GM18861 (cell line): ENCODE data around the gene PRPSAP2.
"Not testable (repeated sequence)": the region's sequence is repeated elsewhere in the genome, so short reads cannot be mapped to it uniquely, and the experiment has no call there.

ENCODE experiments used
- ATAC-seq: cut with Tn5 transposase; IDR thresholded peaks from one replicate; pipeline ENCODE4 v1.9.1; 2021; ENCODE audit not compliant: unreplicated experiment

The PRPSAP2 gene

GRCh38 chr17:18857864-18858566, at the start of gene PRPSAP2:
Gene PRPSAP2, plus strand, starts transcription at chr17:18858131. Its CDS starts 7,703 bp downstream, at chr17:18865834.
- ATAC-seq = peak; percentile 35

DNA sequence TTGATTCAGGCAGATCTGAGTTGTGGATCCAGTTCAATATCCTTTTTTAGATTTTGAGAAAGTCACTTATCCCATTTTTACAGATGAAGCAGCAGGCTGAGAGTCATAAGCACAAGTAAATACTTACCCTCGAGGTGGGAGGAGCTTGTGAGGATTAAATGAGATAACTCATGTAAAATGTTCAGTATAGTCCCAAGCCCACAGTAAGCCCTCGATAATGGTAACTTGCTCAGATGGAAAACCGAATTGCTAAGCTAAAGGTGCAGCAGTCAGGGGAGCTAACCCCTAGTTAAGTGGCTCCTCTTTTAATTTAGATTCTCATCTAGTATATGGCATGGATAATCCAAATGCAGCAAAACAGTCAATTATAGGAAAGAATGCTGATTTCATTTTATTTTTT, 42.0 kb upstream of the PRPSAP2 start:
- ATAC-seq = not testable (repeated sequence)

- not testable (repeated sequence) for ATAC-seq
Measured at GRCh38 chr17:18816489-18817371, 41.2 kb upstream of the PRPSAP2 start.

GRCh38 chr17:18821430-18821829, 36.5 kb upstream of the PRPSAP2 start:
- not testable (repeated sequence) for ATAC-seq

- ATAC-seq = not testable (repeated sequence)
Measured at GRCh38 chr17:18827613-18828012, 30.3 kb upstream of the PRPSAP2 start.

GRCh38 chr17:18848501-18848900, 9.4 kb upstream of the PRPSAP2 start:
- ATAC-seq = no peak

GRCh38 chr17:18850679-18851078, 7.3 kb upstream of the PRPSAP2 start:
- ATAC-seq = no peak

GRCh38 chr17:18851201-18851600, 6.7 kb upstream of the PRPSAP2 start:
- no peak for ATAC-seq

DNA sequence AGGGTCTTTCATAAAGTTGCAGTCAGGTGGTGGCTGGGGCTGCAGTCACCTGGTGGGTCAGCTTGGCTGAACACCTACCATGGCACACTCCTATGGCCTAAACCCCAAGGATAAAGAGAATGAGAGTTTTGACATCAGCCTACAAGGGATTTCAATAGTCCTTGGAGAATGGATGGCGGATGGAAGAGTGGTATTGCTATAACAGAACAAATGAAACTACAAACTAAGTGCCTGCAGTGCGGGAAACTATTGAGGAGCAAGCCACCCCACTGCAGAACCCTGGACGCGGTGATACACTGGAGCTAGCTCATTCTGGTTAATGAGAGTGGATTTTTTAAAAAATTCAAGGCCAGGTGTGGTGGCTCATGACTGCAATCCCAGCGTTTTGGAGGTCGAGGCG, 3.0 kb upstream of the PRPSAP2 start:
- no peak for ATAC-seq

- peak; percentile 74 for ATAC-seq
Measured at GRCh38 chr17:18855831-18856569, 1.9 kb upstream of the PRPSAP2 start.

- ATAC-seq = no peak
Measured at GRCh38 chr17:18856570-18856915, 1.4 kb upstream of the PRPSAP2 start.

GRCh38 chr17:18858567-18859245, 775 bp downstream of the PRPSAP2 start:
- no peak for ATAC-seq

DNA sequence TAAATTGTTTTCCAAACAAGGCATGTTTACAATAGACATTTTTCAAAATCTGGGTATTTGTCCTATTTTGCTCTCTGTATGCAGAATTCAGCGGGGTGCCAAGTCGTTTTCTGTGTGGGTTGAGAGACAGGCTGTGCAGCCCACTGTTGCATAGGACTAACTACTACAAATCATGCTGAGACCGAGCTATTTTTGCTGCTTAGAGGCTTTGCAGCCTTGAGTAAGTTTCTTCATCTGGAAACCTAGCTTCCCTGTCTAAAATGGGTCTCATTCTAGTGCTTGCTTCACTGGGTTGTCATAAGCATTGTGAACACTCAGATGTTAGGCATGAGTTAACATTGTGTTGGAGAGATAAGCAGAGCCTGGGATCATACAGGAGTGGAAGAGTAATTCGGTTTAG, 1.3 kb downstream of the PRPSAP2 start:
- no peak for ATAC-seq

GRCh38 chr17:18860161-18860972, 2.4 kb downstream of the PRPSAP2 start:
- ATAC-seq = peak; percentile 38

GRCh38 chr17:18862011-18862410, 4.1 kb downstream of the PRPSAP2 start:
- ATAC-seq = no peak

DNA sequence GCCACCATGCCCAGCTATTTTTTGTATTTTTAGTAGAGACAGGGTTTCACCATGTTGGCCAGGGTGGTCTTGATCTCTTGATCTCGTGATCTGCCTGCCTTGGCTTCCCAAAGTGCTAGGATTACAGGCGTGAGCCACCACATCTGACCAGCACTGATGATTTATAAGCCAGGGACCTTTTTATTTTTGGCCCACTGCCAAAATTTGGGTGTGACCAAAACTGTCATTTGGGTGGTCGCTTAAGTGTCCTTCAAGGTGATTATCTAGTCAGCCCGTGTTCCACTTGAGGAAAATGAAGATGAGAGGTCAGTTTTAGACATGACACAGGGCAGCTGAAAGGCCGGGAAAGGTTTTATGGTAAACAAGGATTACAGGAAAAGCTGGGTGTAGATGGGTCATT, 7.1 kb downstream of the PRPSAP2 start:
- ATAC-seq = not testable (repeated sequence)

DNA sequence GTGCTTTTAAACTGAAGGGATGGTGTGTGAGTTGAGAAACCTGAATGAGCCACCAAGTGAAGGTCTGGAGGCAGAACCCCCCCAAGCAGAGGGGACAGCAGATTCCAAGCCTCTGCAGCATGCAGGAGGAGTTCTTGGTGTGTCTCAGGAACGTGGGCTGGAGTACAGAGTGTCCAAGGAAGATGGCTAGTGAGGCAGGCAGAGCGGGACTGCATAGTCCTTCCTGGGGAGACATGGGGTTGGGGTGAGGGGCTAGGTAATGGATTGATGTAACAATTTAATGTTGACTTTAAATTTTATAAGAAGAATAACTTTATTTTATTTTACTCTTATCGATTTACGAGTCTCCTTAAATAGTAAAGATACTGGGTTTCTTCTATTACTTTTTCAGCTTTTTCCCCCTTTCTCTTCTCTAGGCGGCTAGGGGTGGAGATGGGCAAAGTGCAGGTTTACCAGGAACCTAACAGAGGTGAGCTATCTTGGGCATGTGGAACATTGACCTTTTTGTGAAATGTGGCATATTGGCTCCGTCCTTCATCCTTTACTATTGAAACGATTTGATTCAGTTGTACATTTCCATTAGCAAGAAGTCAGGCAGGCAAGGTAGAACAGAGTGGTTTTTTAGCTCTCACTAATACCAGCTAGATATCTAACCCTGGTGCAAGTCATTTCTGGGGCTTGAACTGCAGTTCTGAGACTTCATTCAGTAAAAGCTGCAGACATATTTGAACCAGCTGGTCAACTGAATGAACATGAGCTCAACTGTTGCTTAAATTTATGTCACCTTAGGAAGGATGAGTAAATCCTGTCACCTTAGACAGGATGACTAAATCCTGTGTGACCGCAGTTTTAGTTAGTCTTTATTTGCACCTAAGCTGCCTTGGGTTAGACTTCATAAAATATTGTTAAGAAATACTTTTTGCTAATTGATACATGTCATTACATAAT, 9.2 kb downstream of the PRPSAP2 start:
- ATAC-seq = no peak

GRCh38 chr17:18877104-18877645, 19.2 kb downstream of the PRPSAP2 start:
- no peak for ATAC-seq
